CD14-positive monocyte (primary cell): ENCODE measurements around the gene GBX1. TPM values are rescaled to one million over a fixed set of nuclear protein-coding genes. Genes with fewer than 3 reads are reported as not detected.

Experiments
- DNase-seq, 3 donors: peaks; one replicate each; pipeline ENCODE4 v3.0.0-alpha.2; 2011 to 2022
- H2AFZ ChIP-seq: 2 replicates; pipeline ENCODE4 v1.6.0; 2012; ENCODE audit warnings: mild to moderate bottlenecking, low read depth, low read length, inconsistent platforms; ENCODE audit not compliant: insufficient read depth, poor library complexity, severe bottlenecking
- H3K27ac ChIP-seq, 2 donors: 1 replicate in 1 of 2; 2 replicates in 1 of 2; pipeline ENCODE4 v1.5.1; 2012 to 2013; ENCODE audit warnings: low read length in 2 of 2, control low read depth in 1 of 2, inconsistent platforms in 1 of 2, low read depth in 1 of 2, mild to moderate bottlenecking in 1 of 2
- H3K27me3 ChIP-seq, 2 donors: one replicate each; pipeline versions ENCODE4 v1.6.0 to v1.6.1; 2011 to 2013; ENCODE audit warnings: low read length in 2 of 2; ENCODE audit not compliant: control insufficient read depth in 2 of 2, insufficient read depth in 2 of 2
- H3K36me3 ChIP-seq, 2 donors: replicated peaks in 1 of 2; 1 replicate in 1 of 2; 2 replicates in 1 of 2; pipeline versions ENCODE4 v1.5.1 to v1.6.1; 2012 to 2013; ENCODE audit warnings: low read length in 2 of 2, control low read depth in 1 of 2, inconsistent platforms in 1 of 2, mild to moderate bottlenecking in 1 of 2; ENCODE audit not compliant: insufficient read depth in 2 of 2, control insufficient read depth in 1 of 2
- H3K4me1 ChIP-seq, 2 donors: 1 replicate in 1 of 2; 2 replicates in 1 of 2; pipeline versions ENCODE4 v1.5.1 to v1.6.1; 2012 to 2013; ENCODE audit warnings: low read length in 2 of 2, control low read depth in 1 of 2, inconsistent platforms in 1 of 2, mild to moderate bottlenecking in 1 of 2, moderate library complexity in 1 of 2; ENCODE audit not compliant: insufficient read depth in 2 of 2, control insufficient read depth in 1 of 2
- H3K4me2 ChIP-seq: replicated peaks from 2 replicates; pipeline ENCODE3; 2012; ENCODE audit warnings: low read length, moderate library complexity, mild to moderate bottlenecking; ENCODE audit not compliant: poor library complexity, severe bottlenecking; ENCODE audit errors: extremely low read depth
- H3K4me3 ChIP-seq, 3 experiments: fragments of 200-600 bp in 1 of 3; sonication (generic) in 1 of 3; replicated peaks in 1 of 3; 1 replicate in 2 of 3; 2 replicates in 1 of 3; pipeline ENCODE4 v1.5.1; 2011 to 2013; ENCODE audit warnings: low read length in 3 of 3, mild to moderate bottlenecking in 3 of 3, control low read depth in 2 of 3, low read depth in 2 of 3, inconsistent platforms in 1 of 3, moderate library complexity in 1 of 3
- H3K79me2 ChIP-seq: 2 replicates; pipeline ENCODE4 v1.6.0; 2012; ENCODE audit warnings: mild to moderate bottlenecking, control low read depth, inconsistent platforms, low read length, moderate library complexity; ENCODE audit not compliant: insufficient read depth
- H3K9ac ChIP-seq: 2 replicates; pipeline ENCODE4 v1.6.0; 2017; ENCODE audit warnings: low read length, mild to moderate bottlenecking; ENCODE audit not compliant: insufficient read depth, poor library complexity, severe bottlenecking
- H3K9me3 ChIP-seq, 2 donors: replicated peaks in 1 of 2; 1 replicate in 1 of 2; 2 replicates in 1 of 2; pipeline versions ENCODE4 v1.5.1 to v1.6.1; 2012 to 2013; ENCODE audit warnings: low read length in 2 of 2, control low read depth in 1 of 2; ENCODE audit not compliant: control insufficient read depth in 1 of 2, insufficient read depth in 1 of 2
- H4K20me1 ChIP-seq: 2 replicates; pipeline ENCODE4 v1.6.0; 2012; ENCODE audit warnings: mild to moderate bottlenecking, low read length, control low read depth, moderate library complexity; ENCODE audit not compliant: insufficient read depth
- H3K27ac Mint-ChIP-seq, 7 donors: one replicate each; pipeline ENCODE4 v1.8.0; 2020; ENCODE audit warnings: mild to moderate bottlenecking in 7 of 7, mixed read lengths in 7 of 7, moderate library complexity in 6 of 7, inconsistent platforms in 2 of 7
- H3K27me3 Mint-ChIP-seq, 3 donors: one replicate each; pipeline ENCODE4 v1.8.0; 2021 to 2022; ENCODE audit warnings: low read depth in 3 of 3, mild to moderate bottlenecking in 3 of 3, mixed read lengths in 3 of 3, moderate library complexity in 3 of 3, inconsistent platforms in 1 of 3
- H3K36me3 Mint-ChIP-seq, 2 donors: one replicate each; pipeline ENCODE4 v1.8.0; 2020; ENCODE audit warnings: mixed read lengths in 2 of 2, inconsistent platforms in 1 of 2, mild to moderate bottlenecking in 1 of 2
- H3K4me1 Mint-ChIP-seq: one replicate; pipeline ENCODE4 v1.8.0; 2020; ENCODE audit warnings: mild to moderate bottlenecking, mixed read lengths
- H3K4me3 Mint-ChIP-seq, 2 donors: one replicate each; pipeline ENCODE4 v1.8.0; 2020; ENCODE audit warnings: mild to moderate bottlenecking in 2 of 2, mixed read lengths in 2 of 2, moderate library complexity in 1 of 2
- H3K9me3 Mint-ChIP-seq, 7 donors: one replicate each; pipeline ENCODE4 v1.8.0; 2020 to 2022; ENCODE audit warnings: mixed read lengths in 7 of 7, mild to moderate bottlenecking in 6 of 7, moderate library complexity in 6 of 7, inconsistent platforms in 2 of 7
- WGBS: methylation state at CpG from one replicate; pipeline ENCODE4 v1.1.5; 2013; ENCODE audit warnings: missing lambda C conversion rate; ENCODE audit not compliant: insufficient coverage; 5-methylcytosine and 5-hydroxymethylcytosine counted together
- intact Hi-C, 2 donors: fragments of 100-400 bp; cut with micrococcal nuclease; formaldehyde crosslinking; loops; one replicate each; pipeline versions ENCODE4 v1.15.0 to v1.15.1; 2023
- polyA plus RNA-seq, 3 donors: library from polyadenylated mRNA; depleted of rRNA in 1 of 3; unstranded in 2 of 3; stranded (reverse) in 1 of 3; fragments of 300-500 nt in 2 of 3; fragments of >200 nt in 1 of 3; fragmentation: Illumina TruSeq in 2 of 3; gene quantifications; 1 replicate in 2 of 3; 2 replicates in 1 of 3; pipeline ENCODE4 v1.2.3, GENCODE V29; 2012 to 2021
- TF ChIP-seq, protein P1 (sequence below): fragments of 200-600 bp; IDR thresholded peaks from one replicate; pipeline ENCODE4 v1.8.0; 2022; ENCODE audit warnings: antibody characterized with exemption, mild to moderate bottlenecking

GBX1 gene
- polyA plus RNA-seq, 3 donors = not detected

DNA sequence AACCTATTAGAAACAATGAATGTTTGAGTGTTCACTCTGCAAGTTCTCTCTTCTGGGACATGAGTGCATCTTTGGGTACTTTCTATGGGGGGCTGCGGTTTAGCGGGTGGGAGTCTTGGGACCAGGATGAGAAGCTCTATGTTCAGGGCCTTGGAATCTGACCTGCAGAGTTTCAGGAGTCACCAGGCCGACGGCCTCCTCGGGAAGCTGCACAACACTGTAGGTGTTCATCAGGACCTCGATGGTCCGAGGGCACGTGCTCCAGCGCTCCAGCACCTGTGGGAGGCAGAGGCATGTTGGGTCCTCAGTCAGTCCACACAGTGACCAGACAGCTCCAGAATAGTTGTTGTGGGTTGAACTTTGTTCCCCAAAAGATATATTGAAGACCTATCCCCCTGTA lies 8.9 kb upstream of the GBX1 start:
- 93% methylated on average over 8 of the region's 9 CpGs for WGBS
- peaks cover 4 to 18% of the 10 kb centered on the region in 2 donors for H3K9me3 ChIP-seq
- intact Hi-C loops = no loop called here

DNA sequence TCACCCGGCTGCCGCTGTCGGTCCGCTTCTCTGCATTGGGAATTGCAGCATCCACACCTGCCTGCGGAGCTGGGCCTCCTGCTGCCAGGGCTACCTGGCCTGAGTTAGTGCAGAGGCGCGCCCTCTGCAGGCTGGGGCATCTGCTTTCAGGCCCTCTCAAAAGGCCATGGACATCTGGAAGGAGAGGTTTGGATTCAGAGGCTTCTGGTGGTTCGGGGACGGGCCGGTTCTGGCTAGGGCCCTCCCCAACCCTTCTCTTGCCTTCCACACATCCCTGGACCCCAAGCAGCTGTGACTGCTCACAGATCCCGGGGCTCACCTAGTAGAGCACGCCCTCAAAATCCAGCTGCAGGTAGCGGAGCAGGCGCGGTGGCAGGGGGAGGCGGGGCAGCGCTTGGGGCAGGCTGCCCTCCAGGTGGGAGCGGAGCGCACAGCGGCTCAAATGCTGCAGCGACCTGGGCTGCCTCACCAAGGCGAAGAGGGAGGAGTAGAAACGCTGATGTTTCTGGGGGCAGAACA lies 8.4 kb upstream of the GBX1 start:
- H3K79me2 ChIP-seq = no peaks in the 10 kb centered on the region
- peaks cover 12 to 28% (median 18%) of the 10 kb centered on the region in 7 donors for H3K9me3 Mint-ChIP-seq
- intact Hi-C loops = no loop called here
- peaks cover 26 to 57% (median 28%) of the 10 kb centered on the region in 3 donors for H3K27me3 Mint-ChIP-seq
- H3K36me3 ChIP-seq = no peaks in the 10 kb centered on the region
- H3K27ac ChIP-seq = no peak overlapping the region
- TF ChIP-seq, protein P1, sequence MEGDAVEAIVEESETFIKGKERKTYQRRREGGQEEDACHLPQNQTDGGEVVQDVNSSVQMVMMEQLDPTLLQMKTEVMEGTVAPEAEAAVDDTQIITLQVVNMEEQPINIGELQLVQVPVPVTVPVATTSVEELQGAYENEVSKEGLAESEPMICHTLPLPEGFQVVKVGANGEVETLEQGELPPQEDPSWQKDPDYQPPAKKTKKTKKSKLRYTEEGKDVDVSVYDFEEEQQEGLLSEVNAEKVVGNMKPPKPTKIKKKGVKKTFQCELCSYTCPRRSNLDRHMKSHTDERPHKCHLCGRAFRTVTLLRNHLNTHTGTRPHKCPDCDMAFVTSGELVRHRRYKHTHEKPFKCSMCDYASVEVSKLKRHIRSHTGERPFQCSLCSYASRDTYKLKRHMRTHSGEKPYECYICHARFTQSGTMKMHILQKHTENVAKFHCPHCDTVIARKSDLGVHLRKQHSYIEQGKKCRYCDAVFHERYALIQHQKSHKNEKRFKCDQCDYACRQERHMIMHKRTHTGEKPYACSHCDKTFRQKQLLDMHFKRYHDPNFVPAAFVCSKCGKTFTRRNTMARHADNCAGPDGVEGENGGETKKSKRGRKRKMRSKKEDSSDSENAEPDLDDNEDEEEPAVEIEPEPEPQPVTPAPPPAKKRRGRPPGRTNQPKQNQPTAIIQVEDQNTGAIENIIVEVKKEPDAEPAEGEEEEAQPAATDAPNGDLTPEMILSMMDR = no peak
- H3K9ac ChIP-seq = no peak overlapping the region
- H3K9me3 ChIP-seq = peaks cover 4 to 18% of the 10 kb centered on the region in 2 donors
- H3K36me3 Mint-ChIP-seq = no peaks in the 10 kb centered on the region
- 87% methylated on average over 22 of the region's 23 CpGs for WGBS
- H3K4me1 ChIP-seq = no peaks in the 10 kb centered on the region
- H3K4me3 Mint-ChIP-seq = no peak overlapping the region
- no peak overlapping the region for H2AFZ ChIP-seq
- H3K4me1 Mint-ChIP-seq = peaks cover 4% of the 10 kb centered on the region
- no peak overlapping the region for H3K4me3 ChIP-seq
- peaks cover 0 to 30% of the 10 kb centered on the region in 2 donors for H3K27me3 ChIP-seq
- no peak for DNase-seq
- H3K4me2 ChIP-seq = no peak overlapping the region
- no peak overlapping the region for H3K27ac Mint-ChIP-seq
- H4K20me1 ChIP-seq = no peaks in the 10 kb centered on the region

More for the DNA sequence above, 8.9 kb upstream of the GBX1 start:
- H3K36me3 Mint-ChIP-seq = no peaks in the 10 kb centered on the region
- H3K9me3 Mint-ChIP-seq = peaks cover 12 to 28% (median 18%) of the 10 kb centered on the region in 7 donors
- Histone ChIP-seq H3K4me3 (no peak overlapping the region), H3K27me3 (peaks cover 0 to 27% of the 10 kb centered on the region in 2 donors), H3K4me2 (no peak overlapping the region), H2AFZ (no peak overlapping the region), H3K9ac (no peak overlapping the region), H3K36me3 (no peaks in the 10 kb centered on the region), H4K20me1 (no peaks in the 10 kb centered on the region), H3K4me1 (no peaks in the 10 kb centered on the region), H3K79me2 (no peaks in the 10 kb centered on the region), H3K27ac (no peak overlapping the region)
- TF ChIP-seq, protein P1 = no peak
- H3K4me1 Mint-ChIP-seq = peaks cover 4% of the 10 kb centered on the region
- peaks cover 23 to 51% (median 24%) of the 10 kb centered on the region in 3 donors for H3K27me3 Mint-ChIP-seq
- H3K4me3 Mint-ChIP-seq = peak overlapping the region in 1 of 2 donors; percentile 26
- DNase-seq = no peak
- H3K27ac Mint-ChIP-seq = no peak overlapping the region
